Fibroblast of upper back skin (primary cell): Measurements from ENCODE around the gene REC114.

Source experiments
- DNase-seq: peaks from one replicate; pipeline ENCODE4 v3.0.0-alpha.2; 2013

REC114 gene

GRCh38 chr15:73608941-73609340 lies 166.0 kb downstream of the REC114 start:
- peak; percentile 82 for DNase-seq
